ENCODE measurements around the gene POFUT2. TPM values are rescaled to one million over a fixed set of nuclear protein-coding genes. Genes with fewer than 3 reads are reported as not detected.

Gene POFUT2
- total RNA-seq, 4 donors from 2014 or later: 29.9 to 79.3 (median 33.3) TPM

DNA sequence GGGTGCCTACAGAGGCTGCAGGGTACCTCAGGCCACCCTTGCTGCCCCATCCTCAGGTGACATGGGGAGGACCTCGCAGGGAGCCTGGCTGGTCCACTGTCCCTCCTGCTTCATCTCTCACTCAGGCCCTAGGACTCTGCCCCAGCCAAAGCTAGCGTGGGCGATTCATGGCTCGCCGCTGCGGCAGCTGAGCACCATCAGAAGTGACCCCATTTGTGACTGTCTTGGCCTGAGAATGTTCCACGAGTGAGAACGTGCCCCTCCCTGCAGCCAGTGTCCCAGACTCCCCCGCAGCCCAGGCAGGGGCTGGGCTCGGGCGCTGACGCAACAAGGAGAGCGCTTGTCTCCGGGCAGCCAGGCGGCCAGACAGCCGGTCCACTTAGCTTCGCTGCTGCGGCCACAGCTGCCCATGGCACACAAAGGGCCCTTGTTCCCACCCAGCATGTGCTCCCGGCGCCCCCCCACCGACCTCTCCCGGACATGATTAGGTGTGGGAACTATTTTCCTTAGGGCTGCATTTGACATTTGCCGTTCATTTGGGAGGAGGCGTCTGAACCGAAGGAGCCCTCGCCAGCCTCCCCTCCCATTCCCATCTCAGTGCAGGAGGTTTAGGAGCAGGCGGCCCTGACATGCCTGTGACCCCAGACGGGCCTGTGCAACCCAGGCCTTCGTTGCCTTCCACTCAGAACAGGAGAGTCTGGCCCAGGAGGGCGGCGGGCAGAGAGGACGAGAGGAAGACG is 19.3 kb upstream of the POFUT2 start:
- Histone ChIP-seq H3K4me1 (peaks cover 0 to 30% (median 26%) of the 10 kb centered on the region in 4 donors), H3K4me3 (no peak overlapping the region), H3K9me3 (no peaks in the 10 kb centered on the region), H3K27ac (peak overlapping the region; percentile 75 to 82 (median 78)), H3K36me3 (no peaks in the 10 kb centered on the region), H3K27me3 (no peaks in the 10 kb centered on the region)
- in situ Hi-C loops (cut with MboI; ENCODE audit: low pct_ligation_motif_present in 1 of 4, low pct_unique_long_range_greater_than_20kb in 1 of 4, low sequenced_read_pairs in 3 of 4): no loop called here
- DNase-seq: peak; percentile 62
- intact Hi-C loops (cut with DNase I; ENCODE audit: low total_unique reads): no loop called here
- TF ChIP-seq POLR2AphosphoS5 (IDR thresholded peaks at IDR 0.05) (peak; percentile 74 to 83 (median 76)), EP300 (IDR thresholded peaks at IDR 0.05; ENCODE audit: low read depth) (peak; percentile 84)
- TF ChIP-seq, protein P1, sequence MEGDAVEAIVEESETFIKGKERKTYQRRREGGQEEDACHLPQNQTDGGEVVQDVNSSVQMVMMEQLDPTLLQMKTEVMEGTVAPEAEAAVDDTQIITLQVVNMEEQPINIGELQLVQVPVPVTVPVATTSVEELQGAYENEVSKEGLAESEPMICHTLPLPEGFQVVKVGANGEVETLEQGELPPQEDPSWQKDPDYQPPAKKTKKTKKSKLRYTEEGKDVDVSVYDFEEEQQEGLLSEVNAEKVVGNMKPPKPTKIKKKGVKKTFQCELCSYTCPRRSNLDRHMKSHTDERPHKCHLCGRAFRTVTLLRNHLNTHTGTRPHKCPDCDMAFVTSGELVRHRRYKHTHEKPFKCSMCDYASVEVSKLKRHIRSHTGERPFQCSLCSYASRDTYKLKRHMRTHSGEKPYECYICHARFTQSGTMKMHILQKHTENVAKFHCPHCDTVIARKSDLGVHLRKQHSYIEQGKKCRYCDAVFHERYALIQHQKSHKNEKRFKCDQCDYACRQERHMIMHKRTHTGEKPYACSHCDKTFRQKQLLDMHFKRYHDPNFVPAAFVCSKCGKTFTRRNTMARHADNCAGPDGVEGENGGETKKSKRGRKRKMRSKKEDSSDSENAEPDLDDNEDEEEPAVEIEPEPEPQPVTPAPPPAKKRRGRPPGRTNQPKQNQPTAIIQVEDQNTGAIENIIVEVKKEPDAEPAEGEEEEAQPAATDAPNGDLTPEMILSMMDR (IDR thresholded peaks at IDR 0.05): no peak
- 68% methylated on average over 32 of the region's 33 CpGs; no CpG with 5 or more reads in 1 of the 2 donors for WGBS, 2 donors (ENCODE audit: low coverage in 1 of 2)

DNA sequence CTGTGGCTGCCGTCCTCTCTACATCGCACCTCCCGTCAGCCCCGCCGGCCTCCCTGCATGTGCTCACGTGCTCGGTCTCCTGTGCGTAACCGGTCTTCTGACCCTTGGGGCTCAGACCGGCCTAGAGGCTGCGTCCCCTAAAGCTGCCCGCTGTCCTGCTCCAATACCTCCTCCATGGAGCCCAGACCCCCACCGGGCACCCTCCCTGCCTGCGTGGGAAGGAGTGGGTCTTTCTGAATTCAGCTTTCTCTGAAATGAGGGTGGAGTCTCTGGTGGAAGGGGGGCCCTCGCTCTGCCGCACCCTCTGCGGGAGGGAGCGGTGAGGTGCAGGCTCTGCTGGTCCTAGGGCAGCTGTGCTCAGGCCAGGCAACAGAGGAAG is 18.7 kb upstream of the POFUT2 start:
- Histone ChIP-seq H3K27me3 (no peaks in the 10 kb centered on the region), H3K4me3 (no peak overlapping the region), H3K27ac (peak overlapping the region; percentile 75 to 82 (median 78)), H3K36me3 (no peaks in the 10 kb centered on the region), H3K9me3 (no peaks in the 10 kb centered on the region), H3K4me1 (peaks cover 5 to 35% (median 32%) of the 10 kb centered on the region in 4 donors)
- no peak for TF ChIP-seq EP300 (IDR thresholded peaks at IDR 0.05; ENCODE audit: low read depth)
- TF ChIP-seq, protein P1 (IDR thresholded peaks at IDR 0.05): no peak
- TF ChIP-seq POLR2AphosphoS5 (IDR thresholded peaks at IDR 0.05): no peak
- in situ Hi-C loops (cut with MboI; ENCODE audit: low pct_ligation_motif_present in 1 of 4, low pct_unique_long_range_greater_than_20kb in 1 of 4, low sequenced_read_pairs in 3 of 4): no loop called here
- intact Hi-C loops (cut with DNase I; ENCODE audit: low total_unique reads): no loop called here
- WGBS, 2 donors (ENCODE audit: low coverage in 1 of 2): 95% methylated on average over 18 of the region's 18 CpGs; no CpG with 5 or more reads in 1 of the 2 donors
- DNase-seq: no peak

DNA sequence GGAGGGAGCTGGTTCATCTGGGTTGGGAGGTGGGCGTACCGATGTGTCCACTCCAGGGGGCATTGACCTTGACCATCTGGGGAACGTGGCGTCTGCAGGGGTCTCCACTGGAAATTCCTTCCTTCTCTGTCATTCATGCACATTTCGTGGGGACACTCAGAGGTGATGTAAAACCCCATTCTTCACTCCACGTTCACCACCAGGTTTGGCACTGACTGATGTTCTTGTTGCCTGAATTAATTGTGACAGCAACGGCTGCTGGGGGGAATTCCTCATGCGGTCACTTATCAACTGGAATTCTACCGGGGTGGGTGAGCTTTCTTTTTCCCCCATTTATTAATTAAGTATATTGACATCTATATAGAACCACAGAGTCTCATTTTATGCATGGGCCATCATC is 18.1 kb upstream of the POFUT2 start:
- H3K27me3 ChIP-seq: no peaks in the 10 kb centered on the region
- DNase-seq: no peak
- 66 to 70% methylated on average over 3 to 9 of the region's 9 CpGs for WGBS, 2 donors (ENCODE audit: low coverage in 1 of 2)
- in situ Hi-C loops (cut with MboI; ENCODE audit: low pct_ligation_motif_present in 1 of 4, low pct_unique_long_range_greater_than_20kb in 1 of 4, low sequenced_read_pairs in 3 of 4): no loop called here
- no peaks in the 10 kb centered on the region for H3K9me3 ChIP-seq
- TF ChIP-seq, protein P1 (IDR thresholded peaks at IDR 0.05): no peak
- no peak for TF ChIP-seq POLR2A (IDR thresholded peaks at IDR 0.05)
- TF ChIP-seq POLR2AphosphoS5 (IDR thresholded peaks at IDR 0.05): no peak
- TF ChIP-seq EP300 (IDR thresholded peaks at IDR 0.05; ENCODE audit: low read depth): no peak
- intact Hi-C loops (cut with DNase I; ENCODE audit: low total_unique reads): no loop called here
- H3K36me3 ChIP-seq: no peaks in the 10 kb centered on the region
- H3K4me3 ChIP-seq: no peak overlapping the region
- peak overlapping the region; percentile 75 to 82 (median 78) for H3K27ac ChIP-seq
- H3K4me1 ChIP-seq: peaks cover 9 to 41% (median 35%) of the 10 kb centered on the region in 4 donors

DNA sequence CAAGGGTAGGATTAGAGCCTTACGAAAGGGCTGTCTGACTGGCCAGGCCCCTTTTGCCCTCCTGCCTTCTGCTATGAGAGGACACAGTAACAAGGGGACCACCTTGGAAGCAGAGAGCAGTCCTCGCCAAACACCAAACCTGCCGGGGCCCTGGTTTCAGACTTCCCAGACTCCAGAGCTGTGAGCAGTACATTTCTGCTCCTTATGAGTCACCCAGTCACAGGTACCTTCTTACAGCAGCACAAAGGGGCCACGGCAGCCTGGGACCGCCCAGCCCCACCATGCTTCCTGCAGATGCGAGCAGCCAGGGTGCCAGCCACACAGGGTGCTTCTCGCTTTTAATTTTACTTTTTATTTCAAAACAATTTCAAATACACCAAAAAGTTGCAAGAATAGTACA is 17.2 kb upstream of the POFUT2 start:
- Histone ChIP-seq H3K4me3 (no peak overlapping the region), H3K27ac (peak overlapping the region in 2 of 4 donors; percentile 8 to 82), H3K27me3 (no peaks in the 10 kb centered on the region), H3K9me3 (no peaks in the 10 kb centered on the region), H3K4me1 (peaks cover 9 to 44% (median 38%) of the 10 kb centered on the region in 4 donors), H3K36me3 (no peaks in the 10 kb centered on the region)
- TF ChIP-seq, protein P1 (IDR thresholded peaks at IDR 0.05): no peak
- no peak for TF ChIP-seq POLR2A (IDR thresholded peaks at IDR 0.05)
- TF ChIP-seq POLR2AphosphoS5 (IDR thresholded peaks at IDR 0.05): no peak
- TF ChIP-seq EP300 (IDR thresholded peaks at IDR 0.05; ENCODE audit: low read depth): no peak
- in situ Hi-C loops (cut with MboI; ENCODE audit: low pct_ligation_motif_present in 1 of 4, low pct_unique_long_range_greater_than_20kb in 1 of 4, low sequenced_read_pairs in 3 of 4): no loop called here
- no peak for DNase-seq
- WGBS, 2 donors (ENCODE audit: low coverage in 1 of 2): 78% methylated on average over 7 of the region's 7 CpGs; no CpG with 5 or more reads in 1 of the 2 donors
- intact Hi-C loops (cut with DNase I; ENCODE audit: low total_unique reads): no loop called here
